H1 (cell line): ENCODE measurements around the gene SUV39H2. TPM values are rescaled to one million over a fixed set of nuclear protein-coding genes. Genes with fewer than 3 reads are reported as not detected.
"Not testable (repeated sequence)": the region's sequence is repeated elsewhere in the genome, so short reads cannot be mapped to it uniquely, and the experiment has no call there.

Experiments used
- CTCF ChIA-PET: fragments of 300-600 bp; sonication (Branson Sonifier 250); formaldehyde crosslinking; loops from one replicate; lab custom pipeline; 2021; ENCODE audit not compliant: partially characterized antibody; lab: Charles Lee
- POLR2A ChIA-PET: fragments of 300-600 bp; sonication (Branson Sonifier 250); formaldehyde crosslinking; loops from one replicate; lab custom pipeline; 2021; ENCODE audit warnings: inconsistent platforms; ENCODE audit not compliant: partially characterized antibody; lab: Charles Lee
- DNase-seq, 2 experiments: peaks; one replicate each; pipeline versions ENCODE4 v3.0.0 to v3.0.0-alpha.2; 2010 to 2022; ENCODE audit warnings: low spot score in 2 of 2, low read depth in 1 of 2, mixed read lengths in 1 of 2
- FAIRE-seq: peaks from 2 replicates; lab custom pipeline; 2011; peaks lifted over from hg19 to GRCh38; lab: Jason Lieb, UNC
- H2AFZ ChIP-seq: 2 replicates; pipeline ENCODE4 v1.8.1; 2012; ENCODE audit warnings: low read length, inconsistent platforms
- H2AK5ac ChIP-seq: 2 replicates; pipeline ENCODE4 v1.6.1; 2013; ENCODE audit warnings: low read depth, low read length
- H2BK120ac ChIP-seq: replicated peaks from 2 replicates; pipeline ENCODE3; 2013; ENCODE audit warnings: low read depth, low read length, inconsistent platforms
- H2BK12ac ChIP-seq: 2 replicates; pipeline ENCODE4 v1.6.1; 2013; ENCODE audit warnings: low read depth, low read length
- H2BK15ac ChIP-seq: 2 replicates; pipeline ENCODE4 v1.6.1; 2013; ENCODE audit warnings: low read length
- H2BK20ac ChIP-seq: 2 replicates; pipeline ENCODE4 v1.6.1; 2013; ENCODE audit warnings: low read length
- H2BK5ac ChIP-seq: 2 replicates; pipeline ENCODE4 v1.6.1; 2013; ENCODE audit warnings: low read depth, low read length
- H3K14ac ChIP-seq: 2 replicates; pipeline ENCODE4 v1.6.1; 2013; ENCODE audit warnings: inconsistent platforms; ENCODE audit not compliant: insufficient read length
- H3K18ac ChIP-seq: 2 replicates; pipeline ENCODE4 v1.6.1; 2013; ENCODE audit warnings: low read length; ENCODE audit errors: extremely low read depth
- H3K23ac ChIP-seq: 2 replicates; pipeline ENCODE4 v1.6.1; 2013; ENCODE audit warnings: inconsistent platforms; ENCODE audit not compliant: insufficient read length
- H3K23me2 ChIP-seq: 2 replicates; pipeline ENCODE4 v1.6.1; 2013; ENCODE audit warnings: low read depth, low read length
- H3K27ac ChIP-seq: 2 replicates; pipeline ENCODE4 v1.6.1; 2011; ENCODE audit warnings: low read depth, low read length, inconsistent platforms
- H3K27me3 ChIP-seq, 4 experiments: replicated peaks in 1 of 4; 1 replicate in 1 of 4; 2 replicates in 3 of 4; pipeline versions ENCODE4 v1.6.1 to v1.8.1; 2011 to 2013; ENCODE audit warnings: low read length in 3 of 4, mild to moderate bottlenecking in 3 of 4, inconsistent platforms in 2 of 4, mixed read lengths in 2 of 4, moderate library complexity in 1 of 4; ENCODE audit not compliant: control insufficient read depth in 3 of 4, insufficient read depth in 3 of 4; ENCODE audit errors: extremely low read depth in 1 of 4
- H3K36me3 ChIP-seq, 4 experiments: 2 replicates each; pipeline versions ENCODE4 v1.6.1 to v1.8.1; 2011 to 2013; ENCODE audit warnings: mild to moderate bottlenecking in 4 of 4, low read length in 3 of 4, moderate library complexity in 2 of 4, control low read depth in 1 of 4, inconsistent platforms in 1 of 4; ENCODE audit not compliant: insufficient read depth in 4 of 4, control insufficient read depth in 2 of 4
- H3K4ac ChIP-seq: replicated peaks from 2 replicates; pipeline ENCODE3; 2013; ENCODE audit warnings: low read length, low read depth, mixed read lengths, inconsistent platforms; ENCODE audit not compliant: insufficient read length
- H3K4me1 ChIP-seq, 4 experiments: replicated peaks in 1 of 4; 1 replicate in 1 of 4; 2 replicates in 3 of 4; pipeline versions ENCODE4 v1.6.1 to v1.8.1; 2011 to 2013; ENCODE audit warnings: low read length in 3 of 4, inconsistent platforms in 2 of 4, mixed read lengths in 1 of 4; ENCODE audit not compliant: insufficient read depth in 4 of 4, control insufficient read depth in 3 of 4
- H3K4me2 ChIP-seq, 2 experiments: 2 replicates each; pipeline versions ENCODE4 v1.6.1 to v1.8.1; 2011 to 2013; ENCODE audit warnings: low read depth in 2 of 2, low read length in 2 of 2, control low read depth in 1 of 2, inconsistent platforms in 1 of 2, mild to moderate bottlenecking in 1 of 2; ENCODE audit not compliant: insufficient read depth in 1 of 2
- H3K4me3 ChIP-seq, 4 experiments: fragments of 200-600, 300-600 bp in 1 of 4; sonication (generic), shearing (Covaris generic), sonication (Bioruptor Twin) in 1 of 4; 2 replicates each; pipeline versions ENCODE4 v1.5.1 to v1.8.1; 2011 to 2016; ENCODE audit warnings: low read length in 4 of 4, low read depth in 3 of 4, control low read depth in 2 of 4, inconsistent platforms in 2 of 4, mild to moderate bottlenecking in 2 of 4, mixed read lengths in 1 of 4, moderate library complexity in 1 of 4; ENCODE audit not compliant: insufficient read depth in 2 of 4; ENCODE audit errors: extremely low read depth in 1 of 4
- H3K56ac ChIP-seq: replicated peaks from 2 replicates; pipeline ENCODE3; 2013; ENCODE audit warnings: low read depth, mild to moderate bottlenecking, mixed read lengths, low read length, inconsistent platforms; ENCODE audit not compliant: insufficient read length
- H3K79me1 ChIP-seq: 2 replicates; pipeline ENCODE4 v1.6.1; 2013; ENCODE audit warnings: low read depth, low read length, control low read depth
- H3K79me2 ChIP-seq, 2 experiments: 2 replicates each; pipeline versions ENCODE4 v1.6.1 to v1.8.1; 2012 to 2013; ENCODE audit warnings: low read length in 2 of 2, mild to moderate bottlenecking in 2 of 2, inconsistent platforms in 1 of 2; ENCODE audit not compliant: insufficient read depth in 2 of 2, control insufficient read depth in 1 of 2
- H3K9ac ChIP-seq, 4 experiments: replicated peaks in 1 of 4; 1 replicate in 1 of 4; 2 replicates in 3 of 4; pipeline versions ENCODE4 v1.6.1 to v1.8.1; 2011 to 2013; ENCODE audit warnings: low read depth in 3 of 4, low read length in 3 of 4, control low read depth in 2 of 4, mild to moderate bottlenecking in 2 of 4, moderate library complexity in 2 of 4, inconsistent platforms in 1 of 4; ENCODE audit errors: extremely low read depth in 1 of 4
- H3K9me3 ChIP-seq, 2 experiments: 2 replicates each; pipeline versions ENCODE4 v1.6.1 to v1.8.1; 2012 to 2013; ENCODE audit warnings: mild to moderate bottlenecking in 2 of 2, moderate library complexity in 2 of 2, control low read depth in 1 of 2, inconsistent platforms in 1 of 2, low read depth in 1 of 2, low read length in 1 of 2, mixed read lengths in 1 of 2; ENCODE audit not compliant: insufficient read depth in 2 of 2
- H4K20me1 ChIP-seq, 2 experiments: replicated peaks in 1 of 2; 2 replicates each; pipeline versions ENCODE3 to v1.8.1; 2011 to 2013; ENCODE audit warnings: inconsistent platforms in 2 of 2, low read length in 2 of 2, mild to moderate bottlenecking in 1 of 2; ENCODE audit not compliant: insufficient read depth in 2 of 2, control insufficient read depth in 1 of 2
- H4K5ac ChIP-seq: 2 replicates; pipeline ENCODE4 v1.6.1; 2013; ENCODE audit warnings: low read length, low read depth, mixed read lengths, inconsistent platforms; ENCODE audit not compliant: insufficient read length
- H4K8ac ChIP-seq: 2 replicates; pipeline ENCODE4 v1.8.0; 2013; ENCODE audit warnings: mild to moderate bottlenecking, moderate library complexity, low read length, inconsistent platforms; ENCODE audit not compliant: insufficient read depth; ENCODE audit errors: extremely low read depth
- H4K91ac ChIP-seq: replicated peaks from 2 replicates; pipeline ENCODE3; 2013; ENCODE audit warnings: low read length, mixed read lengths, inconsistent platforms; ENCODE audit not compliant: insufficient read length
- WGBS, 2 experiments: shearing (Covaris generic) in 1 of 2; methylation state at CpG; one replicate each; pipeline versions ENCODE4 v1.1.6 to v1.1.7; 2013 to 2015; ENCODE audit warnings: low lambda C conversion rate in 2 of 2, mixed read lengths in 2 of 2, inconsistent platforms in 1 of 2, low coverage in 1 of 2, missing lambda C conversion rate in 1 of 2; ENCODE audit not compliant: insufficient replicate concordance in 2 of 2, insufficient coverage in 1 of 2, insufficient read length in 1 of 2; ENCODE audit errors: extremely low coverage in 1 of 2, missing lambda C conversion rate in 1 of 2; 5-methylcytosine and 5-hydroxymethylcytosine counted together
- polyA plus RNA-seq, 7 experiments: library from polyadenylated mRNA; depleted of rRNA in 3 of 7; stranded (reverse) in 5 of 7; unstranded in 2 of 7; fragments of >200 nt in 5 of 7; fragments of 200-250 nt in 2 of 7; gene quantifications; 1 replicate in 5 of 7; 2 replicates in 1 of 7; 4 replicates in 1 of 7; pipeline versions ENCODE4 v1.2.1 to v1.2.3, GENCODE V29; 2011 to 2013; ENCODE audit warnings: missing spikeins in 2 of 7, mixed read lengths in 2 of 7
- total RNA-seq: library from RNA; stranded (reverse); fragmentation: NEBNext Ultra II Directional; extraction: Animal tissue kit (Norgen Biotek cat#: 25700); gene quantifications from 2 replicates; pipeline ENCODE4 v1.2.1, GENCODE V29; 2021

Gene SUV39H2
- total and polyA plus RNA-seq, 2 of the 8 experiments (the other 6 are each of a cell fraction or from before 2014, with no cell fraction given), result 19.4 to 62.3 TPM

DNA sequence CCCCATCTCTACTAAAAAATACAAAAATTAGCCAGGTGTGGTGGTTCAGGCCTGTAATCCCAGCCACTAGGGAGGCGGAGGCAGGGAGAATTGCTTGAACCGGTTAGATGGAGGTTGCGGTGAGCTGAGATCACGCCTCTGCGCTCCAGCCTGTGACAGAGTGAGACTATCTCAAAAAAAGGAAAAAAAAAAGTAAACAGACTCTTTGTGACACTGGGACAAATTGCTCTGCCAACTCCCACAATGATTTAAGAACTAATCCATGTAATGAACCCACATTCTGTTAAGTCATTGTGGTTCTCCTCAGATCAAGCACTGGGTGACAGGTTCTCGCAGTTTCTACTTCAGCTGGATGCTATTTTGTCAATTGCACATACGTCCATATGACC is 64.3 kb downstream of the SUV39H2 start:
- H2BK120ac ChIP-seq, H4K91ac ChIP-seq, H3K27me3 ChIP-seq, H3K4me2 ChIP-seq, DNase-seq, H2BK20ac ChIP-seq, H3K9ac ChIP-seq, H2BK12ac ChIP-seq, H3K56ac ChIP-seq, H2AK5ac ChIP-seq, H3K9me3 ChIP-seq, H3K23me2 ChIP-seq, FAIRE-seq, H2BK15ac ChIP-seq, POLR2A ChIA-PET, H4K8ac ChIP-seq, H4K5ac ChIP-seq, H3K4ac ChIP-seq, H3K18ac ChIP-seq, H3K79me1 ChIP-seq, H2AFZ ChIP-seq, H3K23ac ChIP-seq, H3K27ac ChIP-seq, H3K4me1 ChIP-seq, H3K79me2 ChIP-seq, H3K4me3 ChIP-seq, H4K20me1 ChIP-seq, H3K14ac ChIP-seq, H2BK5ac ChIP-seq: not testable (repeated sequence)
- peaks cover 0 to 11% (median 3%) of the 10 kb centered on the region in 4 experiments; a peak in 4 of 8 replicates for H3K36me3 ChIP-seq
- WGBS, 2 experiments, result 95% methylated on average over 7 of the region's 7 CpGs; no CpG with 5 or more reads in 1 of the 2 experiments
- CTCF ChIA-PET, result interaction anchor here (1.3 to 1.4 kb wide), 2 partner anchors 8 to 10 kb away, joined by 4 to 5 read pairs; no protein-coding TSS in a partner anchor
